Gastrocnemius medialis (tissue), 4 donors: Measurements from ENCODE around the gene PRKCE. TPM values are rescaled to one million over a fixed set of nuclear protein-coding genes. Genes with fewer than 3 reads are reported as not detected.
"Not testable (repeated sequence)": the region's sequence is repeated elsewhere in the genome, so short reads cannot be mapped to it uniquely, and the experiment has no call there.

Experiments used
- ATAC-seq, 2 donors: fragments of 150-250 bp; one replicate each; pipeline ENCODE4 v1.9.1; 2016
- DNase-seq, 2 donors: peaks; one replicate each; pipeline ENCODE4 v3.0.0-alpha.2; 2019
- H3K27ac ChIP-seq, 4 donors: fragments of 200-600 bp; sonication (generic); 1 replicate in 1 of 4; 2 replicates in 3 of 4; pipeline ENCODE4 v1.5.1; 2016 to 2018; ENCODE audit warnings: mild to moderate bottlenecking in 2 of 4, moderate library complexity in 1 of 4
- H3K27me3 ChIP-seq, 3 donors: fragments of 200-600 bp; sonication (generic) in 2 of 3; 1 replicate in 1 of 3; 2 replicates in 2 of 3; pipeline versions ENCODE4 v1.5.1 to v1.6.0; 2016 to 2019; ENCODE audit warnings: mild to moderate bottlenecking in 1 of 3, moderate library complexity in 1 of 3
- H3K36me3 ChIP-seq, 2 donors: fragments of 200-600 bp; sonication (generic) in 1 of 2; one replicate each; pipeline ENCODE4 v1.5.1; 2017 to 2018
- H3K4me1 ChIP-seq, 2 donors: fragments of 200-600 bp; sonication (generic) in 1 of 2; one replicate each; pipeline ENCODE4 v1.5.1; 2016 to 2017; ENCODE audit warnings: mild to moderate bottlenecking in 2 of 2
- H3K4me3 ChIP-seq, 4 donors: fragments of 200-600 bp; sonication (generic) in 3 of 4; 1 replicate in 1 of 4; 2 replicates in 3 of 4; pipeline ENCODE4 v1.5.1; 2016 to 2019; ENCODE audit warnings: mild to moderate bottlenecking in 2 of 4
- H3K9me3 ChIP-seq, 3 donors: fragments of 200-600 bp; sonication (generic) in 2 of 3; 1 replicate in 1 of 3; 2 replicates in 2 of 3; pipeline ENCODE4 v1.5.1; 2016 to 2019
- POLR2A ChIP-seq, 2 donors: fragments of 450-650 bp; IDR thresholded peaks; one replicate each; pipeline ENCODE4 v1.6.1; 2017; ENCODE audit warnings: antibody characterized with exemption in 2 of 2, mild to moderate bottlenecking in 2 of 2, moderate library complexity in 2 of 2
- in situ Hi-C, 4 donors: fragments of 200-750 bp; cut with MboI; loops; one replicate each; pipeline versions ENCODE4 v1.15.0 to v1.8.0; 2017; ENCODE audit warnings: low sequenced_read_pairs in 4 of 4
- intact Hi-C: fragments of 100-400 bp; cut with DNase I; formaldehyde crosslinking; loops from one replicate; pipeline ENCODE4 v1.15.1; 2023; ENCODE audit warnings: low total_unique reads
- total RNA-seq, 4 donors: library from RNA; depleted of rRNA; stranded (reverse); fragments of >200 nt; gene quantifications; one replicate each; pipeline versions ENCODE4 v1.1.0 to v1.2.3, GENCODE V29; 2016
- TF ChIP-seq, protein P1 (sequence below), 5 experiments: fragments of 450-650 bp in 3 of 5; fragments of 200-600 bp in 2 of 5; sonication (generic) in 2 of 5; IDR thresholded peaks in 4 of 5; conservative IDR thresholded peaks in 1 of 5; 1 replicate in 4 of 5; 2 replicates in 1 of 5; pipeline ENCODE4 v1.5.1; 2016 to 2019; ENCODE audit warnings: antibody characterized with exemption in 5 of 5, mild to moderate bottlenecking in 3 of 5, moderate library complexity in 3 of 5

PRKCE gene
- total RNA-seq, 4 donors from 2014 or later = 5.8 to 28.9 (median 11.8) TPM

DNA sequence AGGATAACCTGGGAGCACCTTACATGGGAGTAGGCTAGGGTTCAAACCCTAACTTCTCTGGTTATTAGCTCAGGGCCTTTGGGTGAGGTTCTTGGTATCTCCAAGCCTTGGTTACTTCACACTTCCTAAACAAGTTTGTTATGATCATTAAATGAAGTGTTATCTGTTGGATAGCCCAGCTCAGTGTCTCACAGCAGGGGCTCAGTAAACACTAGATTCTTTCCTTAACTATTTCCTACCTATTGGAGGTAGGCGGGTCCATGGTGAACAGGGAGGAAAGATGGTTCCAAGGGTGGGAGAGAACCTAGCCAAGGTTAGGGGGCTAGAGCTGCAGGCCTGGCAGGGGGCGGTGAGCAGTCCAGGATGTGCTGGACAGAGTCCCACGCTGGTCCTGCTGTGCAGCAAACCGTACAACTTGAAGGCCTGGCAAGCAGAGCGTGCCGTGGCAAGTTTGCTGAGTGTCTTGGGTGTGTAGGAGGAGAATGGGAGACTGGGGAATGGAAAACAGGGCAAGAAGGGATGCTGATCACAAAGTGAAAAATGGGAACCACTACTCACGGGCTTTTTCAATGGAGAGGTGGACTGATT, 259.1 kb downstream of the PRKCE start:
- in situ Hi-C loops = no loop called here
- no peaks in the 10 kb centered on the region for H3K9me3 ChIP-seq
- no peaks in the 10 kb centered on the region for H3K36me3 ChIP-seq
- H3K27ac ChIP-seq = no peak overlapping the region
- no peak overlapping the region for H3K4me3 ChIP-seq
- no peaks in the 10 kb centered on the region for H3K27me3 ChIP-seq
- ATAC-seq (no peak), DNase-seq (no peak)
- peaks cover 8 to 19% of the 10 kb centered on the region in 2 donors for H3K4me1 ChIP-seq
- intact Hi-C loops = no loop called here
- TF ChIP-seq POLR2A (IDR thresholded peaks at IDR 0.05) = no peak
- TF ChIP-seq, protein P1, sequence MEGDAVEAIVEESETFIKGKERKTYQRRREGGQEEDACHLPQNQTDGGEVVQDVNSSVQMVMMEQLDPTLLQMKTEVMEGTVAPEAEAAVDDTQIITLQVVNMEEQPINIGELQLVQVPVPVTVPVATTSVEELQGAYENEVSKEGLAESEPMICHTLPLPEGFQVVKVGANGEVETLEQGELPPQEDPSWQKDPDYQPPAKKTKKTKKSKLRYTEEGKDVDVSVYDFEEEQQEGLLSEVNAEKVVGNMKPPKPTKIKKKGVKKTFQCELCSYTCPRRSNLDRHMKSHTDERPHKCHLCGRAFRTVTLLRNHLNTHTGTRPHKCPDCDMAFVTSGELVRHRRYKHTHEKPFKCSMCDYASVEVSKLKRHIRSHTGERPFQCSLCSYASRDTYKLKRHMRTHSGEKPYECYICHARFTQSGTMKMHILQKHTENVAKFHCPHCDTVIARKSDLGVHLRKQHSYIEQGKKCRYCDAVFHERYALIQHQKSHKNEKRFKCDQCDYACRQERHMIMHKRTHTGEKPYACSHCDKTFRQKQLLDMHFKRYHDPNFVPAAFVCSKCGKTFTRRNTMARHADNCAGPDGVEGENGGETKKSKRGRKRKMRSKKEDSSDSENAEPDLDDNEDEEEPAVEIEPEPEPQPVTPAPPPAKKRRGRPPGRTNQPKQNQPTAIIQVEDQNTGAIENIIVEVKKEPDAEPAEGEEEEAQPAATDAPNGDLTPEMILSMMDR (IDR thresholded peaks at IDR 0.05 in 4 of 5, conservative IDR thresholded peaks at IDR 0.05 in 1 of 5) = no peak

DNA sequence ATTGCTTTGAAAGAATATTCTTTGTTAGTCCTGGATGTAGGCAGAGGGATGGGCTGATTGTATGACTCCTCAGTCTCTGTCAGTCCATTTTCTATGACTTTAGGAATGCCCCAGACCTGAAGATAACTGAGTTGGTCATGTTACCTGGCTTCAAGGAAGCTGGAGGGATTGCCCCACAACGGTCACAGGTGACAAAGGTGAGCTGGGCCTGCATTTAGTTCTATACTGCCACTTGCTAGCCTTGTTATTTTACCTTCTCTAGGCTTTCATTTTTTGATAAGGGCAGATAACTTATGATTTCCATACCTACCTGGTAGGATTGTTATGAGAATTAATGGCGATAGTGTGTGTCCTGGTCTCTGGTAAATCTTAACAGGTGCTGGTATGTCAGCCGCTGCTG, 260.1 kb downstream of the PRKCE start:
- DNase-seq = no peak
- no peak overlapping the region for H3K27ac ChIP-seq
- peaks cover 8 to 19% of the 10 kb centered on the region in 2 donors for H3K4me1 ChIP-seq
- intact Hi-C loops = no loop called here
- no peaks in the 10 kb centered on the region for H3K36me3 ChIP-seq
- TF ChIP-seq, protein P1 (IDR thresholded peaks at IDR 0.05 in 4 of 5, conservative IDR thresholded peaks at IDR 0.05 in 1 of 5) = no peak
- no peak for TF ChIP-seq POLR2A (IDR thresholded peaks at IDR 0.05)
- ATAC-seq = no peak
- H3K9me3 ChIP-seq = no peaks in the 10 kb centered on the region
- H3K27me3 ChIP-seq = no peaks in the 10 kb centered on the region
- no peak overlapping the region for H3K4me3 ChIP-seq
- in situ Hi-C loops = no loop called here

DNA sequence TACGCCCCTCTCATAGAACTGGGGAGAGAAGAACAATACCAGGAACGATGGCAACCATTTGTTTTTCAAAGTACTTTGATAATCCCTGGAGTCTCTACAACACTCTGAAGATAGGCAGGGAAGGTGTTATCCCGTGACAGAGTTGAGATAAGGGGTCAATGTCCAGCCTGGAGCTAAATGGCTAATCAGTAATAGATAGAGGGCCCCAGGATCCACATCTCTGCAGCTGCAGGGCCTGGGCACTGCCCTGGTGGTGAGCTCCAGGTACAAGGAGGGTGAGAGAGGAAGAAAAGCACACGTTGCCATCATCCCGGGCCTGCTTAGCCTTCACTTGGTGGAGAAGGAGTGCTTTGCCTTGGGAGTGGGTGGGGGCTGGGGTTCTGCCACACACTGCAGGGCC, 260.6 kb downstream of the PRKCE start:
- in situ Hi-C loops = no loop called here
- H3K4me1 ChIP-seq = peaks cover 8 to 19% of the 10 kb centered on the region in 2 donors
- intact Hi-C loops = no loop called here
- H3K27me3 ChIP-seq = no peaks in the 10 kb centered on the region
- H3K4me3 ChIP-seq = no peak overlapping the region
- DNase-seq (no peak), ATAC-seq (no peak)
- TF ChIP-seq POLR2A (IDR thresholded peaks at IDR 0.05) = no peak
- TF ChIP-seq, protein P1 (IDR thresholded peaks at IDR 0.05 in 4 of 5, conservative IDR thresholded peaks at IDR 0.05 in 1 of 5) = no peak
- H3K27ac ChIP-seq = no peak overlapping the region
- H3K9me3 ChIP-seq = no peaks in the 10 kb centered on the region
- H3K36me3 ChIP-seq = no peaks in the 10 kb centered on the region

DNA sequence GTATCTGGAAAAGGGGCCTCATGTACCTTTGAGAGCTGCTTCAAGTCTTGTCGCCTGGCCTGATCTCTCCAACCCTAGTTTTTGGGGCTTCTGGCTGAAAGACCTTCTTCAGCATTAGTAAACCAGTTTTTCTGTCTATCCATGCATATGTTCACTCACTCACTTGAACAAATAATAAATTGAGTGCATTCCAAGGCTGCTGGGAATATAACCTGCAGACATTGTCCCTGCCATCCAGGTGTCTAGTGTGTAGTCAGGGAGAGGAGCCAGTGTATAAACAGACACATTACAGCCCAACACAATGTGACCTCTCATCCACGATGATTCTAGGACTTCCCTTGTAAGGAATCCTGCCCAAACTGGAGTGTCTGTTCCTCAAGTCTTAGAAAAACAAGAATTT, 262.1 kb downstream of the PRKCE start:
- intact Hi-C loops = no loop called here
- in situ Hi-C loops = no loop called here
- Histone ChIP-seq H3K27ac (no peak overlapping the region), H3K27me3 (no peaks in the 10 kb centered on the region), H3K4me1 (peaks cover 8 to 18% of the 10 kb centered on the region in 2 donors), H3K36me3 (no peaks in the 10 kb centered on the region), H3K9me3 (no peaks in the 10 kb centered on the region), H3K4me3 (no peak overlapping the region)
- ATAC-seq (no peak), DNase-seq (no peak)
- no peak for TF ChIP-seq POLR2A (IDR thresholded peaks at IDR 0.05)

- no peaks in the 10 kb centered on the region for H3K27me3 ChIP-seq
- no peak overlapping the region for H3K27ac ChIP-seq
- TF ChIP-seq, protein P1 (IDR thresholded peaks at IDR 0.05 in 4 of 5, conservative IDR thresholded peaks at IDR 0.05 in 1 of 5) = no peak
- no peak for TF ChIP-seq POLR2A (IDR thresholded peaks at IDR 0.05)
- no peak overlapping the region for H3K4me3 ChIP-seq
- intact Hi-C loops (no loop called here), in situ Hi-C loops (no loop called here)
- peaks cover 13 to 15% of the 10 kb centered on the region in 2 donors for H3K4me1 ChIP-seq
- no peaks in the 10 kb centered on the region for H3K9me3 ChIP-seq
- no peak for DNase-seq
- no peaks in the 10 kb centered on the region for H3K36me3 ChIP-seq
- ATAC-seq = no peak
Observed at GRCh38 chr2:45915523-45915922, 264.0 kb downstream of the PRKCE start.

DNA sequence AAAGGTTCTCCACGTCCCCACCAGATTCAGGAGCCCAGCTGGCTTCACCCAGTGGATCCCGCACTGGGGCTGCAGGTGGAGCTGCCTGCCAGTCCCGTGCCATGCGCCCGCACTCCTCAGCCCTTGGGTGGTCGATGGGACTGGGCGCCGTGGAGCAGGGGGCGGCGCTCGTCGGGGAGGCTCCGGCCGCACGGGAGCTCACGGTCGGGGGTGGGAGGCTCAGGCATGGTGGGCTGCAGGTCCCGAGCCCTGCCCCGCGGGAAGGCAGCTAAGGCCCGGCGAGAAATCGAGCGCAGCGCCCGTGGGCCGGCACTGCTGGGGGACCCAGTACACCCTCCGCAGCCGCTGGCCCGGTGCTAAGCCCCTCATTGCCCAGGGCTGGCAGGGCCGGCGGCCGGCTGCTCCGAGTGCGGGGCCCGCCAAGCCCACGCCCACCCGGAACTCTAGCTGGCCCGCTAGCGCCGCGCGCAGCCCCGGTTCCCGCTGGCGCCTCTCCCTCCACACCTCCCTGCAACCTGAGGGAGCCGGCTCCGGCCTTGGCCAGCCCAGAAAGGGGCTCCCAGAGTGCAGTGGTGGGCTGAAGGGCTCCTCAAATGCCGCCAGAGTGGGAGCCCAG, 266.2 kb downstream of the PRKCE start:
- ATAC-seq, in situ Hi-C loops, H3K27ac ChIP-seq, H3K9me3 ChIP-seq, H3K36me3 ChIP-seq, H3K4me3 ChIP-seq, intact Hi-C loops, DNase-seq, H3K27me3 ChIP-seq: not testable (repeated sequence)
- peaks cover 13 to 15% of the 10 kb centered on the region in 2 donors for H3K4me1 ChIP-seq
